ENCODE data around the gene PIP4K2C.
"Not testable (repeated sequence)": the region's sequence is repeated elsewhere in the genome, so short reads cannot be mapped to it uniquely, and the experiment has no call there.

PIP4K2C gene

DNA sequence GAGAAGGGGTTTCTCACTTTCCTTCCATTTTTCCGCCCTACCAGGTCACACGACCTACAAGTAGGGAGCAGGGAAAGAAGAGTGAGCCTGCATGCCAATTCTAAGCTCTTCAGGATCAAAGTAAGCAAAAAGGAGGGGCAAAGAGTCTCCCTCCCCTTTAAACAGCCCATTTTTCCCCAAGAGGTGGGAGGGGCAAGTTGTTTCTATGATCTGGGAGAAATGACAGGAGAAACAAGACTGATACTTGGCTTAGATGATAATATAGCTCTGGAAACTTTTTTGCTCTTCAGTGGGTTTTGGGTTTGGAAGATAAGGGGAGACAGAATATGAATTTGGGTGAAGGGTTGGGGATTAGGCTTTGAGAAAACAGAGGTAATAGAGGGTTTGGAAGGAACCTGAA, 15.4 kb downstream of the PIP4K2C start:
- no peak for DNase-seq (ENCODE audit: low read depth, low spot score)
- no peak overlapping the region for H3K27ac ChIP-seq

GRCh38 chr12:57606821-57607220, 15.8 kb downstream of the PIP4K2C start:
- H3K27ac ChIP-seq, result no peak overlapping the region
- no peak for DNase-seq (ENCODE audit: low read depth, low spot score)

DNA sequence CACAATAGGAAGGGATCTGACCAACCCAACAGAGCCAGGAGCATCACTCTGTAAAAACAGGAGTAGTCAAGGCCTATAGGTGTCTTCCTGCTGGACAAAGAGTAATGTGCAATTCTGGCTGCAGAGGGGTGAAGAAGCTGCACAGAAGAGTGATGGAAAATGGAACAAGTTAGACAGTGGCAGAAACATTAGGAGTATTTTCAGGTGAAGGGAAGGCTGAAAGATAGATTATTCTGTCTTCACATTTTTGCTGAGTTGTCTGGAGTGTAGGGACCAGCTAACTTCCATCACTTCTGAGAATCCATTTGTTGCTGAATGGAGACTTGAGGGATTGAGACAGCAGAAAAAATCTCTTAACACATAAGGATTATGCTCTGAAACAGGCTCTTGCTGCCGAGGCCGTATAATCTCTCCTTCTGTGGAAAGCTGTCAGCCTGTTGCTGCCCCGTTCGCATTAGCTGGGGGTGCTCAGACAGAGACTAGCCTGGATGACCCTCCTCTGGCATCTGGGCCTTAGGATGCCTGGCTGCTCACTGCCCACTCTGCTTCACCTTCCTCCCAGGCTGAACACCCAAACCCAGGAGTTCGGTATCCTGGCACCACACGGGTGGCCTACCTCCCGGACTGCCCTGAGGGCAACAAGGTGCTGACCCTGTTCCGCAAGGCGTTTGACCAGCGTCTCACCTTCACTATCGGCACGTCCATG, 17.1 kb downstream of the PIP4K2C start:
- DNase-seq (ENCODE audit: low read depth, low spot score), result no peak
- H3K27ac ChIP-seq, result no peak overlapping the region

- no peak for DNase-seq (ENCODE audit: low read depth, low spot score)
- H3K27ac ChIP-seq, result no peak overlapping the region
Observed at GRCh38 chr12:57609101-57609780, 18.2 kb downstream of the PIP4K2C start.

DNA sequence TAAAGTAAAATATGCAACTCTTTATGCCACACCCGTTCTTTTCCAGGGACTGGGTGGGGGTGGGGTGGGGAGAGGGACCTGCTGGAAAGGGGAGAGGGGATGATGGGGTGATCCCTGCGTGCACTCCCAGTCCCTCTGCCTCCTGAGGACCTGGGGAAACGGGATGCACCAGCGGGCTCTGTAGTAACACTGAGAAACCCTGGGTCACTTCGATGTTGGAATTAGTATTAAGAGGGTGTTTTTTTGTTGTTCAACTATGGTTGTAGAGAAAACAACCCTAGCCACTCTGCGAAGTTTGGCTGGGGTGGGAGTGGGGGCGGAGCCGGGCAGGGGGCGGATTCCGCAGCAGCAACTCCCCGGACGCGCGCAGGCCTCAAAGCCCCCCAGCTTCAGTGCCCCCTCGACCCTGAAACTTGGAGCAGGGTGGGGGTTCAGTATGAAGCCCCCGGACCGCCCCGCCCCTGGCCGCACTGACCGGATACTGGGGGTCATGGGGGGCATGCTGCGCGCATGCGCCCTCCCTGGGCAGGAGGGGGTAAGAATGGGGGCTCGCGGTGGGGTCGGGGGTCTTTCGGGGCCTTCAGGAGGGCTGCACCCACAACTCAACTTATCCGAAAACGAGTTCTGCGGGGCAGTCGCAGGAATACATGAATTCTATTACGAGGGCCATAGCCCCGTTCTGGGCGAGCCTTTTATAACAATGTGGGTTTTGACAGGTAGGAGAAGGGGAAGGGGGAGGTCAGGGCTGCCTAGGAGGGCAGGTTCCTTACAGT, 19.0 kb downstream of the PIP4K2C start:
- DNase-seq (ENCODE audit: low read depth, low spot score), result no peak
- H3K27ac ChIP-seq, result no peak overlapping the region

- no peak overlapping the region for H3K27ac ChIP-seq
- no peak for DNase-seq (ENCODE audit: low read depth, low spot score)
Observed at GRCh38 chr12:57610554-57611107, 19.6 kb downstream of the PIP4K2C start.

GRCh38 chr12:57611108-57611826, 20.3 kb downstream of the PIP4K2C start, which contains the start of gene ARHGEF25:
Gene ARHGEF25 (plus strand): TSS chr12:57611435. CDS start chr12:57611895, 460 bp downstream.
- no peak for DNase-seq (ENCODE audit: low read depth, low spot score)
- H3K27ac ChIP-seq, result no peak within 1 kb of the TSS

- no peak overlapping the region for H3K27ac ChIP-seq
- DNase-seq (ENCODE audit: low read depth, low spot score), result no peak
Observed at GRCh38 chr12:57611827-57612710, 21.1 kb downstream of the PIP4K2C start.

DNA sequence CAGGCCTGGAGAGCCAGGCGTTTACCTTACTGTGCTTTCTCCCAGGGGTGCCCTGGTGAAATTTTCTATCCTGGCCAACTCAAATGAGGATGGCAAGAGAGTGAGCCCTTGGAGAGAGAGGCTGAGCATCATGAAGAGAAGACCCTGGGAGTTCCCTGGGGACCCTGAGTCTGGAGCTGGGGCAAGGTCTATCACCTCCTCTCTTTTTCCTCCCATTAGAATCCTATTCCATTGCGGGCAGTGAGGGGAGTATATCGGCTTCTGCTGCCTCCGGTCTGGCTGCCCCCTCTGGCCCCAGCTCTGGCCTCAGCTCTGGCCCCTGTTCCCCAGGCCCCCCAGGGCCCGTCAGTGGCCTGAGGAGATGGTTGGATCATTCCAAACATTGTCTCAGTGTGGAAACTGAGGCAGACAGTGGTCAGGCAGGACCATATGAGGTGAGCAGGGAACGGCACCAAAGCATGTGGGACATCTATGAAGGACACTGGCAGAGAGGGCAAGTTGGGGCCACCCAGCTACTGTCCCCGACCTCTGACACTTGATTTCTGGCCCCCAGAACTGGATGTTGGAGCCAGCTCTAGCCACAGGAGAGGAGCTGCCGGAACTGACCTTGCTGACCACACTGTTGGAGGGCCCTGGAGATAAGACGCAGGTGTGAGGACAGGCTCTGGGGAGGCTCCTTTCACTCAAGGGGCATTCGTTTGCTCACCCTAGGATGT, 21.9 kb downstream of the PIP4K2C start:
- H3K27ac ChIP-seq, result no peak overlapping the region
- no peak for DNase-seq (ENCODE audit: low read depth, low spot score)

- DNase-seq (ENCODE audit: low read depth, low spot score), result no peak
- H3K27ac ChIP-seq, result no peak overlapping the region
Observed at GRCh38 chr12:57613427-57614109, 22.6 kb downstream of the PIP4K2C start.

DNA sequence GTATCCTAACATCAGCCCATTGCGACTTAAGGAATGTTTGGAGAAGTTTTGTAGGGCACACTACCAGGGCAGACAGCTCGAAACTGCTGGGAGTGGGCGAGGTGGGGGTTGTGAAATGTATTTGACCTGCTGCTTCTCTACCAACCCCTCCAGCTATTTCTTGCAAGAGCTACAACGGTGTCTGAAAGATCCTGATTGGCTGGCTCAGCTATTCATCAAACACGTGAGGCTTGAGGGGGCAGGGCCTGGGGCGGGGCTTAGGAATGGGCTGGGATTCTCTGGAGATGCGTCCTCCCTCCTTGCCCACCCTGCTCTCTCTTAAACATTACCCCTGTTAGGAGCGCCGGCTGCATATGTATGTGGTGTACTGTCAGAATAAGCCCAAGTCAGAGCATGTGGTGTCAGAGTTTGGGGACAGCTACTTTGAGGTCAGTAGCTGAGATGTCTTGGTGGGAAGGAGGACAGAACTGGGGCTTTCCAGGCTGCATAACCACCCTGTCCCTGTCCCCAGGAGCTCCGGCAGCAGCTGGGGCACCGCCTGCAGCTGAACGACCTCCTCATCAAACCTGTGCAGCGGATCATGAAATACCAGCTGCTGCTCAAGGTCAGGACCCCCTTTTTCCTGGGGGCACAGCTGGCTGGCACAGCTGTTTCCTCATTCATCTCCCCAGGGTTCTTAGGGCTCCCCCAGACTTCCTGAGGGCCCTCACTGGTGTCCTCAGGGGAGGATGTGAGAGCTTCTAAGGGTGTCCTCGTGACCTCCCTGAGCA, 23.4 kb downstream of the PIP4K2C start:
- H3K27ac ChIP-seq, result no peak overlapping the region
- DNase-seq (ENCODE audit: low read depth, low spot score), result no peak

GRCh38 chr12:57614948-57615500, 24.0 kb downstream of the PIP4K2C start:
- no peak overlapping the region for H3K27ac ChIP-seq
- DNase-seq (ENCODE audit: low read depth, low spot score), result no peak

- DNase-seq (ENCODE audit: low read depth, low spot score), result no peak
Observed at GRCh38 chr12:57615637-57616036, 24.6 kb downstream of the PIP4K2C start.

GRCh38 chr12:57616383-57617101, 25.6 kb downstream of the PIP4K2C start:
- H3K27ac ChIP-seq, result no peak overlapping the region
- no peak for DNase-seq (ENCODE audit: low read depth, low spot score)

More at GRCh38 chr12:57615637-57616036, 24.6 kb downstream of the PIP4K2C start:
- no peak overlapping the region for H3K27ac ChIP-seq

- H3K27ac ChIP-seq, result no peak overlapping the region
- no peak for DNase-seq (ENCODE audit: low read depth, low spot score)
Observed at GRCh38 chr12:57617942-57618341, 26.9 kb downstream of the PIP4K2C start.

DNA sequence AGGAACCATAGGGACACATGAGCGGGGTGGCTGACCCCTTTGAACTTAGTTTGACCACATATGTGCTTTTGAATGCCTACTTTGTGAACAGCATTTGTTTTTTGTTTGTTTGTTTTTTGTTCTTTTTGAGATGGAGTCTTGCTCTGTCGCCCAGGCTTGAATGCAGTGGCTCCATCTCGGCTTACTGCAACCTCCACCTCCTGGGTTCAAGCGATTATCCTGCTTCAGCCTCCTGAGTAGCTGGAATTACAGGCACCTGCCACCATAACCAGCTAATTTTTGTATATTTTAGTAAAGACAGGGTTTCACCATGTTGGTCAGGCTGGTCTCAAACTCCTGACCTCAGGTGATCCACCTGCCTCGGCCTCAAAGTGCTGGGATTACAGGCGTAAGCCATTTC, 27.4 kb downstream of the PIP4K2C start:
- not testable (repeated sequence) for DNase-seq (ENCODE audit: low read depth, low spot score); H3K27ac ChIP-seq
